ENCODE data around the gene RAC3. TPM values are rescaled to one million over a fixed set of nuclear protein-coding genes. Genes with fewer than 3 reads are reported as not detected.

The RAC3 gene
- total RNA-seq, 2 donors from 2014 or later, result 3.8 to 4.2 TPM

GRCh38 chr17:82010575-82011525 is 20.6 kb upstream of the RAC3 start:
- DNase-seq, result no peak
- ATAC-seq, result no peak
- intact Hi-C loops (cut with DNase I), result loop anchor here in 1 of 2 donors (5.0 kb wide), 1 partner anchor 54 kb away; no protein-coding TSS in a partner anchor

GRCh38 chr17:82011617-82012187 is 19.8 kb upstream of the RAC3 start:
- DNase-seq (no peak), ATAC-seq (no peak)
- intact Hi-C loops (cut with DNase I), result loop anchor here in 1 of 2 donors (5.0 kb wide), 1 partner anchor 54 kb away; no protein-coding TSS in a partner anchor

- intact Hi-C loops (cut with DNase I), result loop anchor here in 1 of 2 donors (5.0 kb wide), 1 partner anchor 55 kb away; no protein-coding TSS in a partner anchor
- ATAC-seq, result no peak
- no peak for DNase-seq
Observed at GRCh38 chr17:82012261-82012639, 19.2 kb upstream of the RAC3 start.

- ATAC-seq (peak in 1 of 2 donors; percentile 6), DNase-seq (no peak)
- intact Hi-C loops (cut with DNase I), result loop anchor here in 1 of 2 donors (5.0 kb wide), 1 partner anchor 55 kb away; no protein-coding TSS in a partner anchor
Observed at GRCh38 chr17:82012640-82013295, 18.7 kb upstream of the RAC3 start.

- ATAC-seq (peak; percentile 16 to 44), DNase-seq (no peak)
- intact Hi-C loops (cut with DNase I), result loop anchor here in 1 of 2 donors (5.0 kb wide), 1 partner anchor 56 kb away; no protein-coding TSS in a partner anchor
Observed at GRCh38 chr17:82013341-82013740, 18.1 kb upstream of the RAC3 start.

- intact Hi-C loops (cut with DNase I), result loop anchor here in 1 of 2 donors (5.0 kb wide), 1 partner anchor 57 kb away; no protein-coding TSS in a partner anchor
- ATAC-seq (peak; percentile 8 to 44), DNase-seq (no peak)
Observed at GRCh38 chr17:82013772-82014321, 17.6 kb upstream of the RAC3 start.

GRCh38 chr17:82014432-82014831 is 17.0 kb upstream of the RAC3 start:
- DNase-seq, result no peak
- ATAC-seq, result no peak
- intact Hi-C loops (cut with DNase I), result loop anchor here in 1 of 2 donors (5.0 kb wide), 1 partner anchor 57 kb away; no protein-coding TSS in a partner anchor

GRCh38 chr17:82014971-82015310 is 16.5 kb upstream of the RAC3 start:
- intact Hi-C loops (cut with DNase I), result loop anchor here in 1 of 2 donors (5.0 kb wide), 1 partner anchor 58 kb away; no protein-coding TSS in a partner anchor
- DNase-seq, result no peak
- no peak for ATAC-seq

GRCh38 chr17:82015311-82015971 is 16.0 kb upstream of the RAC3 start:
- ATAC-seq (no peak), DNase-seq (no peak)
- intact Hi-C loops (cut with DNase I), result no loop called here

- ATAC-seq (no peak), DNase-seq (no peak)
- intact Hi-C loops (cut with DNase I), result no loop called here
Observed at GRCh38 chr17:82016061-82016874, 15.2 kb upstream of the RAC3 start.

GRCh38 chr17:82016875-82017459 is 14.5 kb upstream of the RAC3 start:
- ATAC-seq (no peak), DNase-seq (no peak)
- intact Hi-C loops (cut with DNase I), result no loop called here

- ATAC-seq (no peak), DNase-seq (no peak)
- intact Hi-C loops (cut with DNase I), result no loop called here
Observed at GRCh38 chr17:82017612-82018151, 13.8 kb upstream of the RAC3 start.

- no peak for ATAC-seq
- intact Hi-C loops (cut with DNase I), result no loop called here
- no peak for DNase-seq
Observed at GRCh38 chr17:82018152-82018988, 13.1 kb upstream of the RAC3 start.

GRCh38 chr17:82018989-82019689 is 12.3 kb upstream of the RAC3 start:
- DNase-seq (no peak), ATAC-seq (no peak)
- intact Hi-C loops (cut with DNase I), result no loop called here

- ATAC-seq (no peak), DNase-seq (peak; percentile 66)
- intact Hi-C loops (cut with DNase I), result loop anchor here in 1 of 2 donors (5.0 kb wide), 1 partner anchor 58 kb away; the partner anchor contains the start of gene NOTUM
Observed at GRCh38 chr17:82019690-82020571, 11.5 kb upstream of the RAC3 start.
